ENCODE measurements around the gene BORCS8. TPM values are rescaled to one million over a fixed set of nuclear protein-coding genes. Genes with fewer than 3 reads are reported as not detected.

The BORCS8 gene
- polyA plus RNA-seq, 1 of the 3 experiments (the other 2 are of a cell fraction): 36.4 TPM

GRCh38 chr19:19170053-19170872, 21.7 kb downstream of the BORCS8 start, which contains the start of gene MEF2B:
TSS of gene MEF2B (minus strand) at chr19:19170263. CDS start at chr19:19150735, 19,528 bp downstream.
- peak within 1 kb of the TSS; percentile 52; the same call in 1 of the 2 replicates for H3K4me2 ChIP-seq
- ChIA-PET POLR2A (no interaction called here), CTCF (interaction anchor here (1.1 to 10.6 kb wide), 4 partner anchors 22 to 172 kb away, joined by 3 to 99 read pairs (median 6); no protein-coding TSS in a partner anchor)
- peaks cover 0 to 2% of the 10 kb centered on the region in 2 experiments; a peak in 2 of 4 replicates for H3K4me1 ChIP-seq (ENCODE audit: control insufficient read depth in 1 of 2, insufficient read depth in 2 of 2, low read depth in 1 of 2, low read length in 1 of 2)
- WGBS (ENCODE audit: low lambda C conversion rate): 26% methylated on average over 22 of the region's 56 CpGs
- no peak within 1 kb of the TSS for H2AFZ ChIP-seq (ENCODE audit: low read depth)
- TF ChIP-seq SIN3A (IDR thresholded peaks at IDR 0.05; ENCODE audit: borderline replicate concordance, low read depth, low read length): no peak
- TF ChIP-seq TCF12 (IDR thresholded peaks at IDR 0.05): no peak
- TF ChIP-seq JUND (IDR thresholded peaks at IDR 0.05): no peak
- TF ChIP-seq PBX3 (IDR thresholded peaks at IDR 0.05): no peak
- TF ChIP-seq REST (IDR thresholded peaks at IDR 0.05; ENCODE audit: low read depth, low read length): no peak
- no peak for TF ChIP-seq RXRA (IDR thresholded peaks at IDR 0.05; ENCODE audit: borderline replicate concordance, low read depth)
- no peak for TF ChIP-seq NRF1 (IDR thresholded peaks at IDR 0.05; ENCODE audit: low read depth, low read length)
- no peak for TF ChIP-seq ELF1 (IDR thresholded peaks at IDR 0.05)
- no peak for TF ChIP-seq FOXM1 (IDR thresholded peaks at IDR 0.05; ENCODE audit: low read depth)
- no peak for TF ChIP-seq TAF1 (IDR thresholded peaks at IDR 0.05; ENCODE audit: borderline replicate concordance, low read depth, low read length)
- TF ChIP-seq CHD2 (IDR thresholded peaks at IDR 0.05; ENCODE audit: low read length, partially characterized antibody): no peak
- no peak for TF ChIP-seq USF2 (IDR thresholded peaks at IDR 0.05; ENCODE audit: borderline replicate concordance, low read depth, low read length)
- no peak for TF ChIP-seq ZBTB33 (IDR thresholded peaks at IDR 0.05; ENCODE audit: borderline replicate concordance, low read depth)
- no peak for TF ChIP-seq TEAD4 (IDR thresholded peaks at IDR 0.05; ENCODE audit: borderline replicate concordance, insufficient read depth)
- TF ChIP-seq EZH2phosphoT487 (IDR thresholded peaks at IDR 0.05; ENCODE audit: borderline replicate concordance, low read depth): no peak
- TF ChIP-seq RCOR1 (IDR thresholded peaks at IDR 0.05; ENCODE audit: low read length): no peak
- no peak for TF ChIP-seq MXI1 (IDR thresholded peaks at IDR 0.05; ENCODE audit: low read depth, low read length)
- no peak for TF ChIP-seq SMC3 (IDR thresholded peaks at IDR 0.05; ENCODE audit: low read depth, low read length)
- no peak for TF ChIP-seq RAD21 (IDR thresholded peaks at IDR 0.05; ENCODE audit: low read length)
- no peaks in the 10 kb centered on the region for H3K9me2 ChIP-seq
- peak within 1 kb of the TSS in 1 of 2 experiments; percentile 21; a peak in 1 of 4 replicates for H3K4me3 ChIP-seq (ENCODE audit: low read depth in 2 of 2, low read length in 1 of 2)
- no peaks in the 10 kb centered on the region for H3K36me3 ChIP-seq (replicated peaks in 1 of 2; ENCODE audit: control insufficient read depth in 1 of 2, insufficient read depth in 2 of 2, low read length in 1 of 2)
- no peak within 1 kb of the TSS for H3K27ac ChIP-seq (ENCODE audit: low read depth in 2 of 2, low read length in 1 of 2)
- H3K9me3 ChIP-seq: no peaks in the 10 kb centered on the region
- H3K27me3 ChIP-seq (ENCODE audit: insufficient read depth): no peaks in the 10 kb centered on the region
- DNase-seq: peak; percentile 96
- H3K79me2 ChIP-seq (ENCODE audit: insufficient read depth): no peaks in the 10 kb centered on the region
- no peaks in the 10 kb centered on the region for H4K20me1 ChIP-seq (ENCODE audit: insufficient read depth)
- no peak within 1 kb of the TSS for H3K9ac ChIP-seq
- no peaks in the 10 kb centered on the region for H3F3A ChIP-seq (replicated peaks; ENCODE audit: insufficient read depth)
